ENCODE data around the gene PLCB1. TPM values are rescaled to one million over a fixed set of nuclear protein-coding genes. Genes with fewer than 3 reads are reported as not detected.
A peak's percentile ranks its signal among the peaks of the same experiment; 100 is the strongest.

The PLCB1 gene
- total RNA-seq, 4 donors from 2014 or later: 72.9 to 115 (median 76.3) TPM

DNA sequence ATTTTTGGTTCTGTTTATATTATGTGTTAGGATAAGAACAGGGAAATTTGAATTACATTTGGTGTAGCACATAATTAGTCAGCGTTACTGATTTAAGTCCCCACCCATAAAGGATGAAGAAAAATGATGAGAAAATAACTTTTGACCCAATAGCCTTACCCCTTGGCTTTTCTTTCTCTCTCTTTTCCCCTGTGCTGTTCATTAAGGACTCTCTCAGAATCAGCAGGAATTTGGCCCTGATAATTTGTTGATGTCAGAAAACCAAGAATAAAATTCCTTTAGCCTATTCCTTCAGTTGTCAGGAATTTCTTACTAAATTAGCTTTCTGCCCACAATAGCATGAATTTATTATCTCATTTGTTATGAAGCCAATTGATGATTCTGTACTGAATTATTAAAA is 18.5 kb downstream of the PLCB1 start:
- Histone ChIP-seq H3K36me3 (no peaks in the 10 kb centered on the region), H3K4me3 (no peak overlapping the region), H3K4me1 (peaks cover 42 to 90% (median 87%) of the 10 kb centered on the region in 4 donors), H3K27me3 (no peaks in the 10 kb centered on the region), H3K9me3 (no peaks in the 10 kb centered on the region), H3K27ac (replicated peaks in 1 of 4) (peak overlapping the region; percentile 61 to 74 (median 69))
- WGBS: 26% methylated on average over 1 of the region's 1 CpG
- intact Hi-C loops (cut with DNase I): no loop called here
- no peak for TF ChIP-seq POLR2A (IDR thresholded peaks at IDR 0.05; ENCODE audit: low read depth)
- no peak for TF ChIP-seq POLR2AphosphoS5 (IDR thresholded peaks at IDR 0.05)
- no peak for TF ChIP-seq EP300 (IDR thresholded peaks at IDR 0.05)
- TF ChIP-seq, protein P1, sequence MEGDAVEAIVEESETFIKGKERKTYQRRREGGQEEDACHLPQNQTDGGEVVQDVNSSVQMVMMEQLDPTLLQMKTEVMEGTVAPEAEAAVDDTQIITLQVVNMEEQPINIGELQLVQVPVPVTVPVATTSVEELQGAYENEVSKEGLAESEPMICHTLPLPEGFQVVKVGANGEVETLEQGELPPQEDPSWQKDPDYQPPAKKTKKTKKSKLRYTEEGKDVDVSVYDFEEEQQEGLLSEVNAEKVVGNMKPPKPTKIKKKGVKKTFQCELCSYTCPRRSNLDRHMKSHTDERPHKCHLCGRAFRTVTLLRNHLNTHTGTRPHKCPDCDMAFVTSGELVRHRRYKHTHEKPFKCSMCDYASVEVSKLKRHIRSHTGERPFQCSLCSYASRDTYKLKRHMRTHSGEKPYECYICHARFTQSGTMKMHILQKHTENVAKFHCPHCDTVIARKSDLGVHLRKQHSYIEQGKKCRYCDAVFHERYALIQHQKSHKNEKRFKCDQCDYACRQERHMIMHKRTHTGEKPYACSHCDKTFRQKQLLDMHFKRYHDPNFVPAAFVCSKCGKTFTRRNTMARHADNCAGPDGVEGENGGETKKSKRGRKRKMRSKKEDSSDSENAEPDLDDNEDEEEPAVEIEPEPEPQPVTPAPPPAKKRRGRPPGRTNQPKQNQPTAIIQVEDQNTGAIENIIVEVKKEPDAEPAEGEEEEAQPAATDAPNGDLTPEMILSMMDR (IDR thresholded peaks at IDR 0.05): no peak
- no peak for DNase-seq (ENCODE audit: extremely low spot score)

DNA sequence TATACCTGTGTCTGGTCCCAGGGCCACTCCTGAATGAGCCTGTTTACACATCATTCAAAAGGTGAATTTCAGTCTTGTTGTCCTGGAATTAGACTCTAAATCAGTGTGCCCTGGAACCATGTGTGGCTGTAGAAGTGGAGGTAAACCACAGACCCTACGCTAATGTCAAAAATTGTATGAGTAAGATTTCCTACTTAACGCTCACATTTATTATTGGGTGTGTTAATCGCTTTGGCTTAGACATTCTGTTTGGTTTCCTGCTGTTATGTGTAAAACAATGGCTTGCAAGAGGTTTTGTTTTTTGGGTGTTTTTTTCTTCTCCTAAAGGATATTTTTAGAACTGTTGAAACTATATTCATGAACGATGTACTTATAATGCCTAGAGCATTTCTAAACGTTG is 19.3 kb downstream of the PLCB1 start:
- Histone ChIP-seq H3K4me1 (peaks cover 50 to 98% (median 94%) of the 10 kb centered on the region in 4 donors), H3K9me3 (no peaks in the 10 kb centered on the region), H3K27ac (replicated peaks in 1 of 4) (peak overlapping the region; percentile 61 to 74 (median 69)), H3K27me3 (no peaks in the 10 kb centered on the region), H3K4me3 (no peak overlapping the region), H3K36me3 (no peaks in the 10 kb centered on the region)
- intact Hi-C loops (cut with DNase I): no loop called here
- TF ChIP-seq, protein P1 (IDR thresholded peaks at IDR 0.05): no peak
- TF ChIP-seq POLR2A (IDR thresholded peaks at IDR 0.05; ENCODE audit: low read depth) (no peak), POLR2AphosphoS5 (IDR thresholded peaks at IDR 0.05) (no peak), EP300 (IDR thresholded peaks at IDR 0.05) (no peak)
- no peak for DNase-seq (ENCODE audit: extremely low spot score)
- 36% methylated on average over 5 of the region's 5 CpGs for WGBS

DNA sequence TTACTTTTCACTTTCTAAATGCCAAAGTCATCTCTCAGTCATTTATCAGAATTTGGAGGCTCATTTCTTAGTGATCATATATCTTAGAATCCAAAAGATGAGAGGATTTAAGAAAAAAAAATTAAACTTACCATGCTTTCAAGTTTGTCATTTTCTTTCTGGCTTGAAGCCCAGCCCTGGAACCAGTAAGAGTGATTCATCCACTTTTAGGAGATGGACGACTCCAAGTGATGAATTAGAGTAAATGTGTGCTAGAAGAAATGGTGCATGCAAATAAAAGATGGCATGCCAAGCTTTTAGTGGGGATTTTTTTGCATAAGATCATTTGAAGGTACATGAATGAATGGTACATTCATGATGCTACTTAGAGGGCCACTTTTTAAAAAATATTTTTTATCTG is 20.1 kb downstream of the PLCB1 start:
- no peak for DNase-seq (ENCODE audit: extremely low spot score)
- H3K27me3 ChIP-seq: no peaks in the 10 kb centered on the region
- TF ChIP-seq POLR2A (IDR thresholded peaks at IDR 0.05; ENCODE audit: low read depth) (no peak), EP300 (IDR thresholded peaks at IDR 0.05) (no peak), POLR2AphosphoS5 (IDR thresholded peaks at IDR 0.05) (no peak)
- TF ChIP-seq, protein P1 (IDR thresholded peaks at IDR 0.05): no peak
- no peak overlapping the region for H3K4me3 ChIP-seq
- intact Hi-C loops (cut with DNase I): no loop called here
- H3K27ac ChIP-seq (replicated peaks in 1 of 4): peak overlapping the region; percentile 61 to 74 (median 69)
- 0% methylated on average over 1 of the region's 1 CpG for WGBS
- H3K36me3 ChIP-seq: no peaks in the 10 kb centered on the region
- H3K4me1 ChIP-seq: peaks cover 58 to 100% (median 97%) of the 10 kb centered on the region in 4 donors
- no peaks in the 10 kb centered on the region for H3K9me3 ChIP-seq

DNA sequence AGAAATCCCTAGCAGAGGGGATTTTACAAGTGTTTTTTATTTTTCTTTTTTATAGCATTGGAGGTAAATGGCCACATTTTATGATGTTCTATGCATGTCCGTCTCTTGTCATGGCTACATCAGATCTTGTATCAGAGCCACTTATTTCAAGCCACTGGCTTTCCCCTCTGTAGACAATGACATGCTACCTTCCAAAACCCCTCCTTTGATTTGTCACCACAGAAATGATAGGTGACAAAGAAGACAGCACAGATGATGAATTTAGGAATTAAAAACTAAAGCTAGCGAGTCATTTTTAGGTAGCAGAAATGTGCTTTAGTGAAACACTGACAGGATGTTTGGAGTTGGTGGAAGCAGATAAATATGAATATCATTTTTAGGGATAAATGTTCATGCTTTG is 20.8 kb downstream of the PLCB1 start:
- Histone ChIP-seq H3K27ac (replicated peaks in 1 of 4) (peak overlapping the region; percentile 2 to 74 (median 54)), H3K36me3 (no peaks in the 10 kb centered on the region), H3K9me3 (no peaks in the 10 kb centered on the region), H3K27me3 (no peaks in the 10 kb centered on the region), H3K4me1 (peaks cover 60 to 100% (median 94%) of the 10 kb centered on the region in 4 donors), H3K4me3 (no peak overlapping the region)
- 84% methylated on average over 2 of the region's 2 CpGs for WGBS
- TF ChIP-seq, protein P1 (IDR thresholded peaks at IDR 0.05): no peak
- TF ChIP-seq POLR2AphosphoS5 (IDR thresholded peaks at IDR 0.05) (no peak), EP300 (IDR thresholded peaks at IDR 0.05) (no peak), POLR2A (IDR thresholded peaks at IDR 0.05; ENCODE audit: low read depth) (no peak)
- intact Hi-C loops (cut with DNase I): no loop called here
- DNase-seq (ENCODE audit: extremely low spot score): no peak

Measured in esophagus muscularis mucosa (tissue), 4 donors.